NT2/D1 (cell line): Measurements from ENCODE around the gene CFAP410.
"Not testable (repeated sequence)": the region's sequence is repeated elsewhere in the genome, so short reads cannot be mapped to it uniquely, and the experiment has no call there.

Experiments used
- DNase-seq: peaks from one replicate; pipeline ENCODE4 v3.0.0-alpha.2; 2011; ENCODE audit warnings: low read depth, low spot score
- H3K27me3 ChIP-seq: 2 replicates; pipeline ENCODE4 v1.6.0; 2011; ENCODE audit warnings: mild to moderate bottlenecking; ENCODE audit not compliant: insufficient read length, insufficient read depth
- H3K36me3 ChIP-seq: 2 replicates; pipeline ENCODE4 v1.6.1; 2011; ENCODE audit warnings: mild to moderate bottlenecking, low read length, mixed read lengths; ENCODE audit not compliant: insufficient read depth, insufficient read length
- H3K4me1 ChIP-seq: 2 replicates; pipeline ENCODE4 v1.5.1; 2011; ENCODE audit not compliant: insufficient read depth, insufficient read length
- H3K4me3 ChIP-seq: 2 replicates; pipeline ENCODE4 v1.5.1; 2011; ENCODE audit warnings: low read depth; ENCODE audit not compliant: insufficient read length
- H3K9ac ChIP-seq: 2 replicates; pipeline ENCODE4 v1.6.0; 2011; ENCODE audit warnings: low read depth; ENCODE audit not compliant: insufficient read length
- H3K9me3 ChIP-seq: 2 replicates; pipeline ENCODE4 v1.5.1; 2011; ENCODE audit warnings: mild to moderate bottlenecking, low read length; ENCODE audit not compliant: insufficient read depth
- SUZ12 ChIP-seq: IDR thresholded peaks from 2 replicates; pipeline ENCODE4 v1.6.1; 2011; ENCODE audit not compliant: insufficient read length, insufficient read depth; ENCODE audit errors: extremely low read depth
- YY1 ChIP-seq: IDR thresholded peaks from 2 replicates; pipeline ENCODE4 v1.6.1; 2011; ENCODE audit not compliant: insufficient read length, insufficient read depth
- ZNF274 ChIP-seq: IDR thresholded peaks from 2 replicates; pipeline ENCODE4 v1.6.1; 2011; ENCODE audit warnings: mild to moderate bottlenecking, low read depth, low read length

Gene CFAP410

DNA sequence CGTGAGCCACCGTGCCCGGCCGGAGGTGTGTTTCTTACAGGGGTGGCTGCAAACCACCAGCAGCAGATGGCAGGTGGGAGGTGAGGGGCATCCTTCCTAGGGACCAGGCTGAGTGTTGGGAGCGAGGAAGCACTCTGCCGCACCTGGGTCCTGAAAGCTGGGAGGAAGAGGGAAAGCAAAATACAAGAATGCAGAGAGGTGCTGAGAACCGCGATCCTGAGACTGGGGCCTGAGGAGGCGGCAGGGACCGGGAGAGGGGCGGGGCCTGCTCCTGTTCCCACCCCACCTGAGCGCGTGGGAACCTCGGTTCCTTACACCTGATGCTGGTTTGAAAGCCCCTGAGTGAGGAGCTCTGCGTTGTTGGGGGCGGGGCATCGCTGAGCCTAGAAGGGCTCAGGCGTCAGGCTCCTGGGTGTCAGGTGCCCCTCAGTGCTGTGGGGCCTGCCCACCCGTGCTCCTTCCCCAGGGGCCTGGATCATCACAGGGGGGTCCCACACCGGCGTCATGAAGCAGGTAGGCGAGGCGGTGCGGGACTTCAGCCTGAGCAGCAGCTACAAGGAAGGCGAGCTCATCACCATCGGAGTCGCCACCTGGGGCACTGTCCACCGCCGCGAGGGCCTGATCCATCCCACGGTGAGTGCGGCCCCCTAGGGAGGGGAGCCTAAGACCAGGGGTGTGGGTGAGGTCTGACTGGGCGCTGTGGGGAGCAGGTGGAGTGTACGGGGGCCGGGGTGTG, 29.7 kb upstream of the CFAP410 start:
- Histone ChIP-seq H3K9ac (no peak overlapping the region), H3K9me3 (no peaks in the 10 kb centered on the region), H3K36me3 (no peaks in the 10 kb centered on the region), H3K4me1 (peaks cover 13% of the 10 kb centered on the region), H3K4me3 (no peak overlapping the region), H3K27me3 (peaks cover 23% of the 10 kb centered on the region)
- no peak for DNase-seq
- TF ChIP-seq SUZ12 (no peak), ZNF274 (no peak), YY1 (no peak)

DNA sequence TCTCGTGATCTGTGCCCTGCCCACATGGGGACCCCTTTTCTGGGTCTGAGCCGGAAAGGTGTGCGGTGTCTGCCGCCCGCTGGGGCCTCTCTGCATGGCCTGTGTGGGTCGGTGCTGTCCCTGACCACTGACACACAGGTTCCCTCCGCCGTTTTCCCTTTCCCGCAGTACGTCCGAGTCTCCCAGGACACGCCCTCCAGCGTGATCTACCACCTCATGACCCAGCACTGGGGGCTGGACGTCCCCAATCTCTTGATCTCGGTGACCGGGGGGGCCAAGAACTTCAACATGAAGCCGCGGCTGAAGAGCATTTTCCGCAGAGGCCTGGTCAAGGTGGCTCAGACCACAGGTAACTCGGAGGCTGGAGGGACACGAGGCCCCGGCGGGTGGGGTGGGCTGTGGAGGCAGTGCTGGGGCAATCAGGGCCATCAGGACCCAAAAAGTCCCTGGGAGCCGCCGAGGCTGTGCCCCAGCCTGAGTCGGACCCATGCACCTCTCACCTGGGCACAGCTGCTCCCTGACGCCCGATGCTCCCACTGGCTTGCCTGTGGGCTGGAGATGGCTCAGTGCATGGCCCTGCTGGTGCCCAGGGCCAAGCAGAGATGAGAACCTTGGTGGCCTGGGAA, 27.5 kb upstream of the CFAP410 start:
- no peak overlapping the region for H3K9ac ChIP-seq
- no peaks in the 10 kb centered on the region for H3K36me3 ChIP-seq
- TF ChIP-seq ZNF274 (no peak), YY1 (no peak), SUZ12 (no peak)
- H3K4me1 ChIP-seq = peaks cover 13% of the 10 kb centered on the region
- H3K9me3 ChIP-seq = no peaks in the 10 kb centered on the region
- no peak overlapping the region for H3K4me3 ChIP-seq
- H3K27me3 ChIP-seq = peaks cover 22% of the 10 kb centered on the region
- no peak for DNase-seq

DNA sequence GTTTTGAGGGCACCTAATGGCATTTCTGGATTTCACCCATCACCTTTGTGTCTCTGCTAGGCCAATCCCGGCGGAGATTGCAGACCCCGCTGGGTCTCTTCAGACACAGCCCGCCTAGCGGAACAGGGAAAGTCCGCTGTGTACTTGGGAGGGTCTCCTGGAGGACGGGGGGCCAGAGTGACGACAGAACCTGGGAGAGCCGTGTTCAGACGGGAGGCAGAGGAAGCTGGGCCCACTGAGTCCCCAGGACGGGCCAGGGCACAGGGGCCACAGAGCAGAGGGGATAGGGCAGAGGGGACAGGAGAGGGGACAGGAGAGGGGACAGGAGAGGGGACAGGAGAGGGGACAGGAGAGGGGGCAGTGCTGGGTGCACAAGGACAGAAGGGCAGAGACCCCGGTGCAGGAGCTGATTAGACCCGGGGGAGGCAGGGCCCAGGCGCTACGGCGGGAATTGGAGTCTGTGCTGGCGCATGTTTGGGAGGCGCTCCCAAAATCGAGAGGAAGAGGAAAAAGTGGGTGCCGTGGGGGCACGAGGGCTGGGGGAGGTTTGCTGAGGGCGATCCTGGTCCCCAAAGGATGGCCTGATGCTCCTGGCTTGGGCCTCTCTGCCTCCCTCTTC, 26.9 kb upstream of the CFAP410 start:
- Histone ChIP-seq H3K36me3 (no peaks in the 10 kb centered on the region), H3K4me1 (peaks cover 13% of the 10 kb centered on the region), H3K9ac (no peak overlapping the region), H3K4me3 (no peak overlapping the region), H3K9me3 (no peaks in the 10 kb centered on the region), H3K27me3 (peaks cover 17% of the 10 kb centered on the region)
- no peak for DNase-seq
- TF ChIP-seq SUZ12 = no peak
- no peak for TF ChIP-seq YY1
- TF ChIP-seq ZNF274 = no peak

DNA sequence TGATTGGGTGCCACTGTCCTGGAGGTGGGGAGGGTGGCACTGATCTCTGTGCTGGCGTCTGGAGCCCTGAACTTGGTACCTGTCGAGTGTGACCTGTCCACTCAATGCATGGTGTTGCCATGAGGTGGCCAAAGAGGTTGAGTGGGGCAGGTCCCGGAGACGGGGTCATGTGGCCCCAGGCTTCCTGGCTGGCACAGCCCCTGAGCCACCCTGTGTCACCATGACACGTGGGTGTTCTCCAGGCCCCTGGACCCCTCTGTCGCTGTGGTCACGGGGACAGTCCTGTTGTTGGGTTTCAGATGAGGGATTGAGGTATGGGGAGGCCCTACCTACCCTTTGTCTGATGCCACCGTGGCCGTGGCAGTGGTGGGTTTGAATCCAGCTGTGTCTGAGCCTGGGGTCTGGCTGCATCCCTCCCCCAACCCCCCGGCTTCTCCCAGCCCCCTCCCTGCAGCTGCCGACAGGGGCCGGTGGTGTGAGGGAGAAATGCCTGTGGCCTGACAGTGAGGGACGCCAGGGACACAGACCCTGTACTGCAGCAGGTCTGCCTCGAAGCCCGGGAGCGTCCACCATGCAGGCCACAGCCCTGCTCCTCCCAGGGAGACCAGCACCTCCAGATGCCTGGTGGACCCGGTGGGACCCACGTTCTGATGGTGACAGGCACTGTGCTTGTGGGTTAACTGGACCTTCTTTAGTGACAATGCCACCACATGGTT, 26.2 kb upstream of the CFAP410 start:
- Histone ChIP-seq H3K9me3 (no peaks in the 10 kb centered on the region), H3K36me3 (no peaks in the 10 kb centered on the region), H3K27me3 (peaks cover 11% of the 10 kb centered on the region), H3K4me3 (no peak overlapping the region), H3K9ac (no peak overlapping the region), H3K4me1 (peaks cover 10% of the 10 kb centered on the region)
- no peak for DNase-seq
- no peak for TF ChIP-seq YY1
- TF ChIP-seq ZNF274 = no peak
- TF ChIP-seq SUZ12 = no peak

DNA sequence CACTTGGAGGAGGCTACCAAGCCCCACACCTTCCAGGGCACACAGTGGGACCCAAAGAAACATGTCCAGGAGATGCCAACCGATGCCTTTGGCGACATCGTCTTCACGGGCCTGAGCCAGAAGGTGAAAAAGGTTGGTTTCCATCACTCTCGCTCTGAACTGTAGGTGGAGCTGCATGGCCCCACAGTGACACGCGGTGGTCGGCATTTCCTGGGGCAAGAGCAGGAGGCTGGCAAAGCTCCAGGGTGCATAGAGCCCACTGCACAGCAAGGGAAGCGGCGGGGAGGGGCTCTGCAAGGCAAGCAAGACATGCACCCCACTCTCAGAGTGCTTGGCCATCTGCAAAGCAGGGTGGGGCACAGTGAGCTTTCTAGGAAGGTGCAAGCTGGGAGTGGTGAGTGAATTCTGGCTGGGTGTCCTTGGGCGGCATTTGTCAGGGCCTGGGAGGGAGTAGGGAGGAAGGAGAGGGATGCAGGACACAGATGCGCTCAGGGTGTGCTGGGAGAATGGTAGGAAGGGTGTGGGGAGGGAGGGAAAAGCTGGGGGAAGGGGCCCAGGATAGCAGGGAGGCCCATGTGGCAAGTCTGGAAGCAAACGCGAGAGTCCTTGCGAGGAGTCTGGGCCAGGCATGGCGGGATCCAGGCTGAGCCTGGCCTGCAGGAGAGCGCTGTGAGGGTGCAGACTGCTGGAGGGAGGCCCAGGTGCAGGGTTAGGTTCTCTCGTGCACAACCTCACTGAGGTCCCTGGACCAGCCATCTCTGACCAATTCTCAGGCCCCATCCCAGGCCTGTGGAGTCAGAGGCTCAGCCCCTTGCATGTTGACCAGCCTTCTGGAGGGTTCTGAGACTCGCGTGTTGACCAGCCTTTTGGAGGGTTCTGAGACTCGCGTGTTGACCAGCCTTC, 25.2 kb upstream of the CFAP410 start:
- Histone ChIP-seq H3K4me3 (no peak overlapping the region), H3K36me3 (no peaks in the 10 kb centered on the region), H3K9me3 (no peaks in the 10 kb centered on the region), H3K9ac (no peak overlapping the region), H3K4me1 (peaks cover 7% of the 10 kb centered on the region), H3K27me3 (peaks cover 8% of the 10 kb centered on the region)
- DNase-seq = no peak
- TF ChIP-seq YY1 = no peak
- no peak for TF ChIP-seq ZNF274
- no peak for TF ChIP-seq SUZ12

DNA sequence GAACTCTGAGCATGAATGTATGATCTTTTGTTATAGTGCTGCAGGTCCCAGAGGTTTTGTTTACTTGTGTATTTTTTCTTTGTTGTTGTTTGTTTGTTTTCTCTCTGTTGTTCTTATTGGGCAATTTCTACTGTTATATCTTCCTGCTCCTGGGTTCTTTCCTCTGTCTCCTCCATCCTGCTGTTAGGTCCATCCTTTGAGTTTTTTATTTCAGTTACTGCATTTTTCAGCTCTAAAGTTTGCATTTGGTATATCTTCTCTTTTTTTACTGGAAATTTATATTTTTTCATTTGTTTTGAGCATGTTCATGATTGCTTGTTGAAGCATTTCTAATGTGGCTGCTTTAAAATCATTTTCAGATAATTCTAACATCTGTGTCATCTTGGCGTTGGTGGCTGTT, 24.1 kb upstream of the CFAP410 start:
- DNase-seq = no peak
- Histone ChIP-seq H3K9ac (no peak overlapping the region), H3K9me3 (no peaks in the 10 kb centered on the region; the same call in 1 of the 2 replicates), H3K36me3 (no peaks in the 10 kb centered on the region), H3K4me1 (peaks cover 2% of the 10 kb centered on the region), H3K27me3 (peaks cover 3% of the 10 kb centered on the region), H3K4me3 (no peak overlapping the region)
- TF ChIP-seq YY1 (no peak), SUZ12 (no peak), ZNF274 (no peak)

DNA sequence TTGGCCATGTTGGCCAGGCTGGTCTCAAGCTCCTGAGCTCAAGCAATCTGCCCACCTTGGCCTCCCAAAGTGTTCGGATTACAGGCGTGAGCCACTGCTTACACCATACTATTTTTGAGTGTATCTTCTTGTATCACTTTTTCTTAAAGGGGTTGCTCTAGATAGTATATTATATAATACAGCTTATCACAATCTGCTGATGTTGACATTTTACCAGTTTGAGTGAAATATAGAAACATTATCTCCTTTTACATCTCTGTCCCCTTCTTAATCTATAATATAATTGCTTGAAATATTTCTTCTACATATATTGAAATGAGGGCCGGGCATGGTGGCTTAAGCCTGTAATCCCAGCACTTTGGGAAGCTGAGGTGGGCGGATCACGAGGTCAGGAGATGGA, 22.7 kb upstream of the CFAP410 start:
- H3K27me3 ChIP-seq, H3K9me3 ChIP-seq, DNase-seq, H3K4me3 ChIP-seq, H3K9ac ChIP-seq, H3K4me1 ChIP-seq, H3K36me3 ChIP-seq: not testable (repeated sequence)
